Vagina (tissue), 2 donors: ENCODE measurements around the gene RYR2. TPM values are rescaled to one million over a fixed set of nuclear protein-coding genes. Genes with fewer than 3 reads are reported as not detected.
A peak's percentile ranks its signal among the peaks of the same experiment; 100 is the strongest.
"Not testable (repeated sequence)": the region's sequence is repeated elsewhere in the genome, so short reads cannot be mapped to it uniquely, and the experiment has no call there.

Source experiments
- DNase-seq, 2 donors: peaks; one replicate each; pipeline ENCODE4 v3.0.0-alpha.2; 2017; ENCODE audit errors: extremely low spot score in 2 of 2
- H3K27ac ChIP-seq: fragments of 200-600 bp; sonication (generic); one replicate; pipeline ENCODE4 v1.5.1; 2019
- H3K27me3 ChIP-seq: fragments of 200-600 bp; sonication (generic); one replicate; pipeline ENCODE4 v1.5.1; 2019
- H3K36me3 ChIP-seq, 2 donors: fragments of 200-600 bp; sonication (generic); one replicate each; pipeline ENCODE4 v1.5.1; 2017 to 2019
- H3K4me1 ChIP-seq: fragments of 200-600 bp; sonication (generic); one replicate; pipeline ENCODE4 v1.5.1; 2019
- H3K4me3 ChIP-seq, 2 donors: fragments of 200-600 bp; sonication (generic); 1 replicate in 1 of 2; 2 replicates in 1 of 2; pipeline ENCODE4 v1.5.1; 2016 to 2019
- H3K9me3 ChIP-seq: fragments of 200-600 bp; sonication (generic); one replicate; pipeline ENCODE4 v1.5.1; 2019
- POLR2A ChIP-seq, 2 donors: fragments of 450-650 bp; IDR thresholded peaks; one replicate each; pipeline ENCODE4 v1.6.1; 2017; ENCODE audit warnings: antibody characterized with exemption in 2 of 2, mild to moderate bottlenecking in 2 of 2, moderate library complexity in 2 of 2
- POLR2AphosphoS5 ChIP-seq, 2 donors: sonication (generic); formaldehyde crosslinking; IDR thresholded peaks; one replicate each; pipeline ENCODE4 v1.9.0; 2017; ENCODE audit warnings: antibody characterized with exemption in 2 of 2, mild to moderate bottlenecking in 2 of 2, low read depth in 1 of 2; ENCODE audit not compliant: insufficient read depth in 1 of 2
- intact Hi-C: fragments of 100-400 bp; cut with DNase I; formaldehyde crosslinking; loops from one replicate; pipeline ENCODE4 v1.15.1; 2023
- total RNA-seq: library from RNA; depleted of rRNA; stranded (reverse); fragments of >200 nt; gene quantifications from one replicate; pipeline ENCODE4 v1.2.3, GENCODE V29; 2016
- TF ChIP-seq, protein P1 (sequence below), 3 experiments: fragments of 450-650 bp in 2 of 3; fragments of 200-600 bp in 1 of 3; sonication (generic) in 1 of 3; IDR thresholded peaks; one replicate each; pipeline ENCODE4 v1.5.1; 2017 to 2019; ENCODE audit warnings: antibody characterized with exemption in 3 of 3, mild to moderate bottlenecking in 2 of 3, moderate library complexity in 2 of 3

The RYR2 gene
- total RNA-seq, 1 donor from 2014 or later: 1.5 TPM

- no peak for TF ChIP-seq POLR2A (IDR thresholded peaks at IDR 0.05)
- DNase-seq: no peak
- intact Hi-C loops: no loop called here
These were observed 99.5 kb downstream of the RYR2 start for GRCh38 chr1:237141502-237141901.

DNA sequence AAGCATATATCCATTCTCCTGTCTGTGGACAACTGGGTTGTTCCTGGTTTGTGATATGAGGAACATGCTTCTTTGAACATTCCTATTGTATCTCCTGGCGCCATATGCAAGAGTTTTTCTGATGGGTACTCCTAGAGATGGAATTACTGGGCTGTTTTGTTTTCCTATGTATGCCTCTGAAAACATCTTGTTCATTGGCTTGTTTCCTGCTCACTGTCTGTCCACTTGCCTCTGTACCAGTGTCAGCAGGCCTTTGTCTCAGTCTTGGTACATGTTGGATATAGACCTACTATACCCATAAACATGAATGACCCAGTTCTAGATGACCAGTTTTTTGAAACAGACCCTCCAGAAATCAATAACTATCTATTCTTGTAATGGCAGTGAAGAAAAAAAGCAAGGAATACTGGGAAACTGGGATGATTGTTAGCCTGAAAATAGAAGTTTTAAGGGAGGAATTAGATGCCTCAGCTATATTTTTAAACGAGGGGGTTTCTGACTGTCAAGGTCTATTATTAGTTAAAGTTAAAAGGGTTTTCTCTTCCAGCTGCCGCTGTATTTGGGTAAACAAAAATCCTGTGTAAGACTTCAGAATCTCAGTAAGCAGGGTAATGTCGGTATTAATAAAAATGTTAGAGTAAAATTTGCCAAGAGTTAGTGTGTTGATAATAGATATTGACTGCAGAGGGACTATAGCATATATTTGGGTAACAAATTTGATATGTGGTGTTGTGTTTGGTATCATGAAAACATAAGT is 103.6 kb downstream of the RYR2 start:
- DNase-seq: no peak
- intact Hi-C loops: no loop called here
- Histone ChIP-seq H3K27me3 (no peaks in the 10 kb centered on the region), H3K36me3 (no peaks in the 10 kb centered on the region), H3K4me3 (no peak overlapping the region), H3K4me1 (peaks cover 20% of the 10 kb centered on the region), H3K9me3 (no peaks in the 10 kb centered on the region), H3K27ac (peak overlapping the region; percentile 55)
- TF ChIP-seq POLR2AphosphoS5 (IDR thresholded peaks at IDR 0.05; ENCODE audit: insufficient read depth in 1 of 2, low read depth in 1 of 2) (no peak), POLR2A (IDR thresholded peaks at IDR 0.05) (no peak)

More at GRCh38 chr1:237141502-237141901, 99.5 kb downstream of the RYR2 start:
- no peak overlapping the region for H3K4me3 ChIP-seq
- H3K27ac ChIP-seq: peak overlapping the region; percentile 50
- H3K9me3 ChIP-seq: no peaks in the 10 kb centered on the region
- H3K27me3 ChIP-seq: no peaks in the 10 kb centered on the region
- no peaks in the 10 kb centered on the region for H3K36me3 ChIP-seq
- H3K4me1 ChIP-seq: peaks cover 20% of the 10 kb centered on the region

DNA sequence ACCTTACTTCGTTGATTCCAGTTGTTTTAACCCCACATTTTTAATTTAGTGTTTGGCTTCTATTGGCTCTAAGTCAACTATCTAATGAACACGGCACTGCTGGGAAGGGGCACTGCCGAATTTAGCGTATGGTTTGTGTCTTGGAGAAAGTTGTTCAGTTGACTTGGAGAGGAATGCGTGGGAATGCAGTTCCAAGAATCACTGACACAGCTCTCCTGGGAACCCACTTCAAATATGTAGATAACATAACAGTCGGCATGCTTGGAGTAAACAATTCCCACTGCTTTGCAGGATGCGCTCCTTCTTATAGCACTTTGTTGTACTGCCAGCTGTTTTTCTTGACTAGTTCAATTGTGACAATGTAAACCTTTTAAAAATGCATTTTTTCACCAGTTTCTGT is 104.3 kb downstream of the RYR2 start:
- no peak for DNase-seq
- H3K36me3 ChIP-seq: no peaks in the 10 kb centered on the region
- H3K4me1 ChIP-seq: peaks cover 20% of the 10 kb centered on the region
- intact Hi-C loops: no loop called here
- H3K27me3 ChIP-seq: no peaks in the 10 kb centered on the region
- H3K4me3 ChIP-seq: no peak overlapping the region
- no peaks in the 10 kb centered on the region for H3K9me3 ChIP-seq
- TF ChIP-seq, protein P1, sequence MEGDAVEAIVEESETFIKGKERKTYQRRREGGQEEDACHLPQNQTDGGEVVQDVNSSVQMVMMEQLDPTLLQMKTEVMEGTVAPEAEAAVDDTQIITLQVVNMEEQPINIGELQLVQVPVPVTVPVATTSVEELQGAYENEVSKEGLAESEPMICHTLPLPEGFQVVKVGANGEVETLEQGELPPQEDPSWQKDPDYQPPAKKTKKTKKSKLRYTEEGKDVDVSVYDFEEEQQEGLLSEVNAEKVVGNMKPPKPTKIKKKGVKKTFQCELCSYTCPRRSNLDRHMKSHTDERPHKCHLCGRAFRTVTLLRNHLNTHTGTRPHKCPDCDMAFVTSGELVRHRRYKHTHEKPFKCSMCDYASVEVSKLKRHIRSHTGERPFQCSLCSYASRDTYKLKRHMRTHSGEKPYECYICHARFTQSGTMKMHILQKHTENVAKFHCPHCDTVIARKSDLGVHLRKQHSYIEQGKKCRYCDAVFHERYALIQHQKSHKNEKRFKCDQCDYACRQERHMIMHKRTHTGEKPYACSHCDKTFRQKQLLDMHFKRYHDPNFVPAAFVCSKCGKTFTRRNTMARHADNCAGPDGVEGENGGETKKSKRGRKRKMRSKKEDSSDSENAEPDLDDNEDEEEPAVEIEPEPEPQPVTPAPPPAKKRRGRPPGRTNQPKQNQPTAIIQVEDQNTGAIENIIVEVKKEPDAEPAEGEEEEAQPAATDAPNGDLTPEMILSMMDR (IDR thresholded peaks at IDR 0.05): no peak
- peak in 1 of 2 donors; percentile 8 for TF ChIP-seq POLR2AphosphoS5 (IDR thresholded peaks at IDR 0.05; ENCODE audit: insufficient read depth in 1 of 2, low read depth in 1 of 2)
- TF ChIP-seq POLR2A (IDR thresholded peaks at IDR 0.05): no peak
- no peak overlapping the region for H3K27ac ChIP-seq

- no peaks in the 10 kb centered on the region for H3K9me3 ChIP-seq
- TF ChIP-seq POLR2AphosphoS5 (IDR thresholded peaks at IDR 0.05; ENCODE audit: insufficient read depth in 1 of 2, low read depth in 1 of 2): no peak
- no peak for TF ChIP-seq POLR2A (IDR thresholded peaks at IDR 0.05)
- TF ChIP-seq, protein P1 (IDR thresholded peaks at IDR 0.05): no peak
- no peaks in the 10 kb centered on the region for H3K36me3 ChIP-seq
- no peaks in the 10 kb centered on the region for H3K27me3 ChIP-seq
- H3K4me3 ChIP-seq: no peak overlapping the region
- DNase-seq: no peak
- intact Hi-C loops: no loop called here
- H3K4me1 ChIP-seq: peaks cover 7% of the 10 kb centered on the region
- no peak overlapping the region for H3K27ac ChIP-seq
These were observed 107.9 kb downstream of the RYR2 start for GRCh38 chr1:237149857-237150256.

DNA sequence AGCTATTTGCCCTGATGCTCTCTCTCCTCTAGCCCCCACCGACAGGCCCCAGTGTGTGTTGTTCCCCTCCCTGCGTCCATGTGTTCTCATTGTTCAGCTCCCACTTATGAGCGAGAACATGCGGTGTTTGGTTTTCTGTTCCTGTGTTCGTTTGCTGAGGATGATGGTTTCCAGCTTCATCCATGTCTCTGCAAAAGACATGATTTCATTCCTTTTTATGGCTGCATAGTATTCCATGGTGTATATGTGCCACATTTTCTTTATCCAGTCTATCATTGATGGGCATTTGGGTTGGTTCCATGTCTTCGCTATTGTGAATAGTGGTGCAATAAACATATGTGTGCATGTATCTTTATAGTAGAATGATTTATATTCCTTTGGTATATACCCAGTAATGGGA is 110.0 kb downstream of the RYR2 start:
- H3K4me3 ChIP-seq, H3K36me3 ChIP-seq, H3K9me3 ChIP-seq, H3K27ac ChIP-seq, H3K27me3 ChIP-seq, DNase-seq, H3K4me1 ChIP-seq, intact Hi-C loops: not testable (repeated sequence)

DNA sequence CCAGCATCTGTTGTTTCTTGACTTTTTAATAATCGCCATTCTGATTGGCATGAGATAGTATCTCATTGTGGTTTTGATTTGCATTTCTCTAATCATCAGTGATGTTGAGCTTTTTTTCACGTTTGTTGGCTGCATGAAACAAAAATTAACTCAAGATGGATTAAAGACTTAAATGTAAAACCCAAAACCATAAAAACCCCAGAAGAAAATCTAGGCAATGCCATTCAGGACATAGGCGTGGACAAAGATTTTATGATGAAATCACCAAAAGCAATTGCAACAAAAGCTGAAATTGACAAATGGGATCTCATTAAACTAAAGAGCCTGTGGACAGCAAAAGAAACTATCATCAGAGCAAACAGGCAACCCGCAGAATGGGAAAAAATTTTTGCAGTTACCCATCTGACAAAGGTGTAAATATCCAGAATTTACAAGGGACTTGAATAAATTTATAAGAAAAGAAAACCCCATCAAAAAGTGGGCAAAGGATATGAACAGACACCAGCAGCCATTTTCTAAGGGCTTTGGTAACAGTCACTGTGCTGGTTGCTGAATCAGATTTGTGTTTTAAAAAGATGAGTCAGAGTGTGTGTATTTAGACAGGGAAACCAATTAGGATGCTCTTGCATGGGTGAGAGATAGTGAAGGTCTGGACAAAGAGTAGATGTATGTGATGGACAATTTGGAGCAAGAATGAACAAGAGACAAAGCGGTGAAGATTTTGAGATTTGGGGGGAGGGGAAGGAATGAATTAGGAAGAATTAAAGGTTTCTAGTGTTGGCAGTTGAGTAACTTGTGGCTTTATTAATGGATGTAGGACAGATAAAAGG is 110.7 kb downstream of the RYR2 start:
- no peak overlapping the region for H3K4me3 ChIP-seq
- intact Hi-C loops: no loop called here
- TF ChIP-seq POLR2A (IDR thresholded peaks at IDR 0.05) (no peak), POLR2AphosphoS5 (IDR thresholded peaks at IDR 0.05; ENCODE audit: insufficient read depth in 1 of 2, low read depth in 1 of 2) (no peak)
- TF ChIP-seq, protein P1 (IDR thresholded peaks at IDR 0.05): no peak
- H3K36me3 ChIP-seq: no peaks in the 10 kb centered on the region
- no peak overlapping the region for H3K27ac ChIP-seq
- no peaks in the 10 kb centered on the region for H3K4me1 ChIP-seq
- no peaks in the 10 kb centered on the region for H3K27me3 ChIP-seq
- H3K9me3 ChIP-seq: no peaks in the 10 kb centered on the region
- DNase-seq: no peak
